Mesenchymal stem cell (in vitro differentiated cells and primary cell): ENCODE data around the gene AP1M2.
"Not testable (repeated sequence)": the region's sequence is repeated elsewhere in the genome, so short reads cannot be mapped to it uniquely, and the experiment has no call there.

Experiments used
- DNase-seq: peaks from one replicate; pipeline ENCODE4 v3.0.0-alpha.2; 2013
- H2AFZ ChIP-seq: one replicate; pipeline ENCODE4 v1.6.1; 2013; ENCODE audit warnings: low read depth, mild to moderate bottlenecking, control low read depth, inconsistent platforms, low read length, moderate library complexity
- H2AK5ac ChIP-seq: 2 replicates; pipeline ENCODE4 v1.6.1; 2013; ENCODE audit warnings: low read length, moderate library complexity, mild to moderate bottlenecking, inconsistent platforms; ENCODE audit not compliant: severe bottlenecking
- H2BK120ac ChIP-seq: one replicate; pipeline ENCODE4 v1.6.1; 2013; ENCODE audit warnings: low read depth, mild to moderate bottlenecking, inconsistent platforms, low read length, moderate library complexity
- H2BK12ac ChIP-seq, 2 experiments: one replicate each; pipeline ENCODE4 v1.6.1; 2013; ENCODE audit warnings: inconsistent platforms in 2 of 2, low read length in 2 of 2, mild to moderate bottlenecking in 2 of 2, moderate library complexity in 2 of 2, control low read depth in 1 of 2
- H2BK15ac ChIP-seq: one replicate; pipeline ENCODE4 v1.6.1; 2013; ENCODE audit warnings: mild to moderate bottlenecking, low read depth, inconsistent platforms; ENCODE audit not compliant: poor library complexity, severe bottlenecking
- H2BK5ac ChIP-seq: 2 replicates; pipeline ENCODE4 v1.6.1; 2013; ENCODE audit warnings: low read depth, mild to moderate bottlenecking, low read length, control low read depth, inconsistent platforms; ENCODE audit not compliant: poor library complexity, severe bottlenecking
- H3K14ac ChIP-seq, 2 experiments: one replicate each; pipeline ENCODE4 v1.6.1; 2013; ENCODE audit warnings: inconsistent platforms in 2 of 2, low read length in 2 of 2, control low read depth in 1 of 2, mild to moderate bottlenecking in 1 of 2, moderate library complexity in 1 of 2
- H3K18ac ChIP-seq, 2 experiments: one replicate each; pipeline ENCODE4 v1.6.1; 2013; ENCODE audit warnings: inconsistent platforms in 2 of 2, low read length in 2 of 2, control low read depth in 1 of 2, low read depth in 1 of 2, mild to moderate bottlenecking in 1 of 2
- H3K23ac ChIP-seq, 2 experiments: one replicate each; pipeline ENCODE4 v1.6.1; 2013; ENCODE audit warnings: inconsistent platforms in 2 of 2, low read length in 2 of 2, mild to moderate bottlenecking in 2 of 2, moderate library complexity in 2 of 2, control low read depth in 1 of 2
- H3K27ac ChIP-seq: 2 replicates; pipeline ENCODE4 v1.5.1; 2013; ENCODE audit warnings: mild to moderate bottlenecking, moderate library complexity, low read length, control low read depth, inconsistent platforms; ENCODE audit not compliant: poor library complexity, severe bottlenecking
- H3K27me3 ChIP-seq, 2 experiments: 2 replicates each; pipeline versions ENCODE4 v1.6.1 to v1.7.0; 2013; ENCODE audit warnings: low read length in 2 of 2, mild to moderate bottlenecking in 2 of 2, moderate library complexity in 2 of 2, control low read depth in 1 of 2, inconsistent platforms in 1 of 2; ENCODE audit not compliant: control insufficient read depth in 1 of 2, insufficient read depth in 1 of 2
- H3K36me3 ChIP-seq, 2 experiments: 2 replicates each; pipeline versions ENCODE4 v1.6.1 to v1.7.0; 2013; ENCODE audit warnings: low read length in 2 of 2, control low read depth in 1 of 2, inconsistent platforms in 1 of 2, low read depth in 1 of 2, mild to moderate bottlenecking in 1 of 2; ENCODE audit not compliant: insufficient read depth in 2 of 2, control insufficient read depth in 1 of 2
- H3K4ac ChIP-seq, 2 experiments: one replicate each; pipeline ENCODE4 v1.6.1; 2013; ENCODE audit warnings: inconsistent platforms in 2 of 2, low read length in 2 of 2, mild to moderate bottlenecking in 2 of 2, moderate library complexity in 2 of 2, control low read depth in 1 of 2, low read depth in 1 of 2
- H3K4me1 ChIP-seq: 2 replicates; pipeline ENCODE4 v1.6.1; 2013; ENCODE audit warnings: low read depth, low read length, control low read depth; ENCODE audit not compliant: control insufficient read depth, insufficient read depth
- H3K4me2 ChIP-seq: 2 replicates; pipeline ENCODE4 v1.6.1; 2013; ENCODE audit warnings: low read length, mild to moderate bottlenecking, inconsistent platforms; ENCODE audit not compliant: poor library complexity, severe bottlenecking
- H3K4me3 ChIP-seq, 2 experiments: 2 replicates each; pipeline versions ENCODE4 v1.5.1 to v1.7.0; 2013; ENCODE audit warnings: low read length in 2 of 2, mild to moderate bottlenecking in 2 of 2, control low read depth in 1 of 2, low read depth in 1 of 2; ENCODE audit not compliant: insufficient read depth in 1 of 2
- H3K79me1 ChIP-seq: replicated peaks from 2 replicates; pipeline ENCODE4 v1.6.1; 2013; ENCODE audit warnings: mild to moderate bottlenecking, control low read depth, low read length, inconsistent platforms; ENCODE audit not compliant: poor library complexity, severe bottlenecking
- H3K9ac ChIP-seq: 2 replicates; pipeline ENCODE4 v1.7.0; 2013; ENCODE audit warnings: mild to moderate bottlenecking, low read length, moderate library complexity
- H3K9me3 ChIP-seq: 2 replicates; pipeline ENCODE4 v1.7.0; 2013; ENCODE audit warnings: mild to moderate bottlenecking, low read length; ENCODE audit not compliant: control insufficient read depth
- H4K8ac ChIP-seq: one replicate; pipeline ENCODE4 v1.6.1; 2013; ENCODE audit warnings: inconsistent platforms, mild to moderate bottlenecking, low read length, moderate library complexity
- H4K91ac ChIP-seq: one replicate; pipeline ENCODE4 v1.6.1; 2013; ENCODE audit warnings: mild to moderate bottlenecking, low read length, inconsistent platforms
- WGBS: methylation state at CpG from one replicate; pipeline ENCODE4 v1.1.7; 2013; ENCODE audit warnings: mixed read lengths; 5-methylcytosine and 5-hydroxymethylcytosine counted together

The AP1M2 gene

DNA sequence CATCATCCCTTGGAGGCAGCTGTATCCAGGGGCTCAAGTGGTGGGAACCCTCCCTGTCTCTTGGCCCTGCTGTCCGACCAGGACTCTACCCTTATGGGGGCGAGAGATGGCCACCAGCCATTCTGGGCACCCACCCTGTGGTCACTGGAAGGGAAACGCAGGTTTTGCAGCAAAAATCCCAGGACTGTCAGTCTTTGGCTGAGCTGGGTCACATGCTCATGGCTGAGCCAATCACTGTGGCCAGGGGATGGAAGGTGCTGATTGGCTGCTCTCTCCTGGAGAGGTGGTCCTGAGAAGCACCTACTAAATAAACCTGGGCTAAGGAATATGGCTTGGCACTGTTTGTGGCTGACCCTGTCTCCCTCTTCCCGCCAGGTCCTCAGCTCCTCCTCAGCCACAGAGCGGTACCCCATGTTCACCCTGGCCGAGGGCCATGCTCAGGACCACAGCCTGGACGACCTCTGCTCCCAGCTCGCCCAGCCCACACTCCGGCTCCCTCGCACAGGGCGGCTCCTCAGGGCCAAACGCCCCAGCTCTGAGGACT is 34.5 kb downstream of the AP1M2 start:
- no peaks in the 10 kb centered on the region for H3K4me1 ChIP-seq
- H4K91ac ChIP-seq = no peak overlapping the region
- H3K27ac ChIP-seq = no peak overlapping the region
- peaks cover 68 to 77% of the 10 kb centered on the region in 2 experiments for H3K36me3 ChIP-seq
- peak; percentile 30 for DNase-seq
- H2BK15ac ChIP-seq = no peak overlapping the region
- no peak overlapping the region for H3K4me3 ChIP-seq
- no peak overlapping the region for H2BK5ac ChIP-seq
- H3K18ac ChIP-seq = no peak overlapping the region
- no peak overlapping the region for H2AFZ ChIP-seq
- H3K14ac ChIP-seq = no peak overlapping the region
- H2BK12ac ChIP-seq = no peak overlapping the region
- no peak overlapping the region for H2BK120ac ChIP-seq
- no peak overlapping the region for H3K23ac ChIP-seq
- H3K27me3 ChIP-seq = no peaks in the 10 kb centered on the region
- H3K79me1 ChIP-seq = peaks cover 20% of the 10 kb centered on the region
- no peak overlapping the region for H4K8ac ChIP-seq
- no peak overlapping the region for H3K4me2 ChIP-seq
- 95% methylated on average over 11 of the region's 12 CpGs for WGBS
- H3K9me3 ChIP-seq = no peaks in the 10 kb centered on the region
- H3K9ac ChIP-seq = no peak overlapping the region
- H2AK5ac ChIP-seq = no peak overlapping the region
- H3K4ac ChIP-seq = no peak overlapping the region

- H3K36me3 ChIP-seq = peaks cover 69 to 77% of the 10 kb centered on the region in 2 experiments
- no peaks in the 10 kb centered on the region for H3K4me1 ChIP-seq
- no peak overlapping the region for H2AFZ ChIP-seq
- H3K18ac ChIP-seq = no peak overlapping the region
- no peak overlapping the region for H4K91ac ChIP-seq
- H3K9me3 ChIP-seq = no peaks in the 10 kb centered on the region
- H2BK15ac ChIP-seq = no peak overlapping the region
- no peaks in the 10 kb centered on the region for H3K27me3 ChIP-seq
- H3K79me1 ChIP-seq = peaks cover 21% of the 10 kb centered on the region
- H2AK5ac ChIP-seq = no peak overlapping the region
- WGBS = 95% methylated on average over 10 of the region's 12 CpGs
- H3K4ac ChIP-seq = no peak overlapping the region
- H3K14ac ChIP-seq = no peak overlapping the region
- peak overlapping the region in 1 of 2 experiments; percentile 12 for H2BK12ac ChIP-seq
- H3K9ac ChIP-seq = no peak overlapping the region
- no peak overlapping the region for H3K23ac ChIP-seq
- DNase-seq = peak; percentile 52
- H3K27ac ChIP-seq = no peak overlapping the region
- H3K4me2 ChIP-seq = no peak overlapping the region
- H2BK120ac ChIP-seq = no peak overlapping the region
- no peak overlapping the region for H3K4me3 ChIP-seq
- H2BK5ac ChIP-seq = no peak overlapping the region
- no peak overlapping the region for H4K8ac ChIP-seq
Measured at GRCh38 chr19:10551698-10552301, 35.3 kb downstream of the AP1M2 start.

DNA sequence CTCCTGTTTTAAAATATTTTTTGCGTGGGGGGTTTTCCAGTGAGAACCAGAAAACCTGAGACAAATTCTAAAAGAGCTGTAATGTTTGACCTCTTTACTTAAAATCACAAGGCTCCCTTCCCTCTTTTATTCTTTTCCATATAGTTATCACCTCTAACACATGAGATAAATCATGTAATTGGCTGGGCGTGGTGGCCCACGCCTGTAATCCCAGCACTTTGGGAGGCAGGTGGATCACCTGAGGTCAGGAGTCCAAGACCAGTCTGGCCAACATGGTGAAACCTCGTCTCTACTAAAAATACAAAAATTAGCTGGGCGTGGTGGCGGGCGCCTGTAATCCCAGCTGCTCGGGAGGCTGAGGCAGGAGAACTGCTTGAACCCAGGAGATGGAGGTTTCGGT is 36.1 kb downstream of the AP1M2 start:
- not testable (repeated sequence) for H3K4me1 ChIP-seq, H2BK12ac ChIP-seq, H3K4ac ChIP-seq, DNase-seq, H3K14ac ChIP-seq, H3K9ac ChIP-seq, H4K8ac ChIP-seq, H3K4me3 ChIP-seq, H3K27me3 ChIP-seq, H3K27ac ChIP-seq, H2BK120ac ChIP-seq, H3K4me2 ChIP-seq, H2BK15ac ChIP-seq, H3K23ac ChIP-seq, H2BK5ac ChIP-seq, H2AK5ac ChIP-seq, H4K91ac ChIP-seq, H2AFZ ChIP-seq, H3K9me3 ChIP-seq, H3K18ac ChIP-seq
- H3K36me3 ChIP-seq = peaks cover 64 to 74% of the 10 kb centered on the region in 2 experiments
- peaks cover 24% of the 10 kb centered on the region for H3K79me1 ChIP-seq
- WGBS = 97% methylated on average over 9 of the region's 9 CpGs

DNA sequence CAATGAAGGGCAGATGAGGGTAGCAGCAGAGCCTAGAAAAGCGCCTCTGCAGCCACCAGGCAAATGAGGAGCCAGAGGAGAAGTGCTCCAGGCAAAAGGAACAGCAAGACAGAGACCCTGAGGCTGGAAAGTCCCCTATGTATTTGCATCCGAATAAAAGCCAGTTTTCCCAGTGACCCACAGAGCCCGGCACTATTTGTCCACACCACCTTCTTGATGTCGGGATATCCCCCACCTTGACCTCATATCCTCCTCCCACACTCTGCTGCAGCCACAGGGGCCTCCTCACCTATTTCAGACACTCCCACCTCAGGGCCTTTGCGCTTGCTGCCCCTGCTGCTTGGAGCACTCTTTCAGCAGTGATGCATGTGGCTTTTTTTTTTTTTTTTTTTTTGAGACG is 36.8 kb downstream of the AP1M2 start:
- Histone ChIP-seq H2AFZ (no peak overlapping the region), H2BK120ac (no peak overlapping the region), H4K8ac (no peak overlapping the region), H3K27me3 (no peaks in the 10 kb centered on the region), H3K23ac (no peak overlapping the region), H3K14ac (no peak overlapping the region), H3K4me1 (peaks cover 3% of the 10 kb centered on the region), H3K79me1 (peaks cover 27% of the 10 kb centered on the region), H3K4ac (no peak overlapping the region), H2AK5ac (no peak overlapping the region), H3K36me3 (peaks cover 57 to 67% of the 10 kb centered on the region in 2 experiments), H2BK15ac (no peak overlapping the region), H3K18ac (no peak overlapping the region), H3K4me2 (no peak overlapping the region), H3K9ac (no peak overlapping the region), H4K91ac (no peak overlapping the region), H3K4me3 (no peak overlapping the region), H2BK12ac (no peak overlapping the region), H2BK5ac (no peak overlapping the region), H3K27ac (no peak overlapping the region), H3K9me3 (no peaks in the 10 kb centered on the region)
- 96% methylated on average over 5 of the region's 6 CpGs for WGBS
- DNase-seq = no peak
